Calu3 (cell line): ENCODE results near the gene DLL3. TPM values are rescaled to one million over a fixed set of nuclear protein-coding genes. Genes with fewer than 3 reads are reported as not detected.

Experiments
- BruUV-seq: library from RNA; stranded (reverse); fragments of 400-500 nt; replicated peaks from 2 replicates; lab custom pipeline; 2021; lab: Mats Ljungman, UMichigan
- CTCF ChIA-PET: fragments of 300-600 bp; sonication (Branson Sonifier 250); formaldehyde crosslinking; loops from one replicate; lab custom pipeline; 2022; ENCODE audit warnings: antibody characterized with exemption; lab: Charles Lee
- DNase-seq: peaks from one replicate; pipeline ENCODE4 v3.0.0; 2022
- H3K27ac Mint-ChIP-seq: one replicate; pipeline ENCODE4 v1.8.0; 2022; ENCODE audit warnings: mixed read lengths; ENCODE audit not compliant: unreplicated experiment
- H3K27me3 Mint-ChIP-seq: one replicate; pipeline ENCODE4 v1.8.0; 2022; ENCODE audit warnings: mixed read lengths; ENCODE audit not compliant: unreplicated experiment
- H3K36me3 Mint-ChIP-seq: one replicate; pipeline ENCODE4 v1.8.0; 2022; ENCODE audit warnings: mild to moderate bottlenecking, moderate library complexity, mixed read lengths; ENCODE audit not compliant: insufficient read depth, unreplicated experiment
- H3K4me1 Mint-ChIP-seq: one replicate; pipeline ENCODE4 v1.8.0; 2022; ENCODE audit warnings: mild to moderate bottlenecking, low read depth, mixed read lengths; ENCODE audit not compliant: unreplicated experiment
- H3K4me3 Mint-ChIP-seq: one replicate; pipeline ENCODE4 v1.8.0; 2022; ENCODE audit warnings: mild to moderate bottlenecking, low read depth, moderate library complexity, mixed read lengths; ENCODE audit not compliant: unreplicated experiment
- H3K9me3 Mint-ChIP-seq: one replicate; pipeline ENCODE4 v1.8.0; 2022; ENCODE audit warnings: low read depth, mixed read lengths; ENCODE audit not compliant: unreplicated experiment
- intact Hi-C: fragments of 100-400 bp; cut with micrococcal nuclease; formaldehyde crosslinking; loops from one replicate; pipeline ENCODE4 v1.10.0; 2022; ENCODE audit not compliant: unreplicated experiment
- total RNA-seq: library from RNA; stranded (reverse); gene quantifications from 2 replicates; pipeline ENCODE4 v1.2.3, GENCODE V29; 2022
- TF ChIP-seq, protein P1 (sequence below): fragments of 200-600 bp; IDR thresholded peaks from one replicate; pipeline ENCODE4 v1.8.0; 2022; ENCODE audit warnings: antibody characterized with exemption; ENCODE audit not compliant: unreplicated experiment

The DLL3 gene
- total RNA-seq, 1 experiment from 2014 or later, result 0.19 TPM

DNA sequence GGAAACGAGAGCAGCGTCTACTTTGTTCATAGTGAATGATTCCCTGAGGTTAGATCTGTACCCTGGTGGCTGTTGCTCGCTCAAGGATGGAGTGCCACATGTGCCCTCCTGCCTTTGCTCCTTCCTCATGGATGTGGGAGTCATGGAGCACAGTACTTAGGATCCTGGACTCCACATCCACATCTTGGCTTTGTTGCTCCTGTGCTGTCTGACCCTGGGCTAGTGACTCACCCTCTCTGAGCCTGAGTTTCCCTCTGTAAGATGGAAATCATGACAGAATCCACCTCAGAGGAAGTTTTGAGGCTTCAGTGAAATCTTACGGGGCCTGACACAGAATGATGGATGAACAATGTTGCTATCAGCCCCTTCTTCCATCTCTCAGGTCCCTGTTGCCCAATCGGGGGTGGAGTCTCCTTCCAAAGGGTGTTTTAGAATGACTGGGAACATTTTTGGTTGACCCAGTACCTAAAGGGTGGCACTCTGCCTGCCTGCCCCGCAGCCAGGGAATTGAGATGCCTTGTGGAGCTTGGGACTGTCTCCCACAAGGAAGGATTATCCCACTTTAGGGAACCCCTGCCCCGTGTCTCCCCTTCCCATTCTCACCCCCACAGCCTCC is 27.9 kb upstream of the DLL3 start:
- Mint-ChIP-seq H3K4me1 (no peaks in the 10 kb centered on the region), H3K27ac (no peak overlapping the region), H3K27me3 (no peaks in the 10 kb centered on the region), H3K36me3 (peaks cover 66% of the 10 kb centered on the region), H3K9me3 (no peaks in the 10 kb centered on the region), H3K4me3 (no peak overlapping the region)
- CTCF ChIA-PET, result no interaction called here
- TF ChIP-seq, protein P1, sequence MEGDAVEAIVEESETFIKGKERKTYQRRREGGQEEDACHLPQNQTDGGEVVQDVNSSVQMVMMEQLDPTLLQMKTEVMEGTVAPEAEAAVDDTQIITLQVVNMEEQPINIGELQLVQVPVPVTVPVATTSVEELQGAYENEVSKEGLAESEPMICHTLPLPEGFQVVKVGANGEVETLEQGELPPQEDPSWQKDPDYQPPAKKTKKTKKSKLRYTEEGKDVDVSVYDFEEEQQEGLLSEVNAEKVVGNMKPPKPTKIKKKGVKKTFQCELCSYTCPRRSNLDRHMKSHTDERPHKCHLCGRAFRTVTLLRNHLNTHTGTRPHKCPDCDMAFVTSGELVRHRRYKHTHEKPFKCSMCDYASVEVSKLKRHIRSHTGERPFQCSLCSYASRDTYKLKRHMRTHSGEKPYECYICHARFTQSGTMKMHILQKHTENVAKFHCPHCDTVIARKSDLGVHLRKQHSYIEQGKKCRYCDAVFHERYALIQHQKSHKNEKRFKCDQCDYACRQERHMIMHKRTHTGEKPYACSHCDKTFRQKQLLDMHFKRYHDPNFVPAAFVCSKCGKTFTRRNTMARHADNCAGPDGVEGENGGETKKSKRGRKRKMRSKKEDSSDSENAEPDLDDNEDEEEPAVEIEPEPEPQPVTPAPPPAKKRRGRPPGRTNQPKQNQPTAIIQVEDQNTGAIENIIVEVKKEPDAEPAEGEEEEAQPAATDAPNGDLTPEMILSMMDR, result no peak
- DNase-seq, result no peak
- BruUV-seq, result no TSS peak
- intact Hi-C loops, result no loop called here

DNA sequence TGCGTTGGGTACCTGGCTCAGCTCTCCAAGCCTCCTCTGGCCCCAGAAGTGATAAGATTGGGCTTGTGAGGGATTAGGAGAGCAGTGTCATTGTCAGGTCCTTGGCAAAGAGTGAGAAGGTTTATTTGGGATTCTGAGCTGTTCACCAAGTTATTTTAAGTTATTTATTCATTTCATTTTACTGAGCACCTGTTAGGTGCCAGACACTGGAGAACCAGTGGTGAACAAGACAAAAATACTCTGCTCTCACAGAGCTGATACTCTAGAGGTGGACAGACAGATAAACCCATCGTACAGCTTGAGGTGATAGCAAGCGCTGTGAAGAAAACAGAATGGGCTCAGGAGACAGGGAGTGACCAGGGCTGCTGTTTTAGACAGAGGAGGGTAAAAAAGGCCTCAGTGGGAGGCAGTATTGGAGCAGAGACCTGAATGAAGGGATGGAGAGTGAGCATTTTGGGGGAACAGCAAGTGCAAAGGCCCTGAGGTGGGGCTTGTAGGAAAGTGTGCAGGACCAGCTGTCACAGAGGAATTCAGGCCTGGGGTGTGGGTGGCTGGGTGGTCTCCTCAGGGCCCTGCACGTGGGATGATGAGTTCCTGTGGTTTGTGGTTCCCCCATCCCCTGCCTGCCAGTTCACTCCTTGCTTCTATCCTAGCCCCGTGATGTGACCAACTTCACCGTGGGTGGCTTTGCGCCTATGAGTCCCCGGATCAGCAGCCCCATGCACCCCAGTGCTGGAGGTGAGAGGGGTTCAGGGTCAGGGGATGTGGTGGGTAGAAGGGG is 26.8 kb upstream of the DLL3 start:
- TF ChIP-seq, protein P1, result no peak
- H3K27ac Mint-ChIP-seq, result no peak overlapping the region
- no peaks in the 10 kb centered on the region for H3K27me3 Mint-ChIP-seq
- H3K4me1 Mint-ChIP-seq, result no peaks in the 10 kb centered on the region
- H3K36me3 Mint-ChIP-seq, result peaks cover 67% of the 10 kb centered on the region
- no TSS peak for BruUV-seq
- no peak overlapping the region for H3K4me3 Mint-ChIP-seq
- intact Hi-C loops, result no loop called here
- CTCF ChIA-PET, result no interaction called here
- H3K9me3 Mint-ChIP-seq, result no peaks in the 10 kb centered on the region
- DNase-seq, result no peak

GRCh38 chr19:39472746-39473442 is 25.9 kb upstream of the DLL3 start:
- Mint-ChIP-seq H3K27ac (no peak overlapping the region), H3K4me3 (no peak overlapping the region), H3K27me3 (no peaks in the 10 kb centered on the region), H3K9me3 (no peaks in the 10 kb centered on the region), H3K4me1 (no peaks in the 10 kb centered on the region), H3K36me3 (peaks cover 77% of the 10 kb centered on the region)
- no TSS peak for BruUV-seq
- TF ChIP-seq, protein P1, result no peak
- CTCF ChIA-PET, result no interaction called here
- DNase-seq, result no peak
- intact Hi-C loops, result no loop called here

GRCh38 chr19:39473443-39473960 is 25.2 kb upstream of the DLL3 start:
- TF ChIP-seq, protein P1, result no peak
- no peaks in the 10 kb centered on the region for H3K4me1 Mint-ChIP-seq
- intact Hi-C loops, result no loop called here
- no peak for DNase-seq
- no peak overlapping the region for H3K27ac Mint-ChIP-seq
- no TSS peak for BruUV-seq
- no peaks in the 10 kb centered on the region for H3K27me3 Mint-ChIP-seq
- H3K4me3 Mint-ChIP-seq, result no peak overlapping the region
- no peaks in the 10 kb centered on the region for H3K9me3 Mint-ChIP-seq
- CTCF ChIA-PET, result interaction anchor here (0.6 to 2.4 kb wide), 4 partner anchors 23 to 198 kb away, joined by 3 to 21 read pairs (median 4); partner anchors contain the start of gene EID2B
- peaks cover 74% of the 10 kb centered on the region for H3K36me3 Mint-ChIP-seq
